ENCODE measurements around the gene TCTN3.

Gene TCTN3

GRCh38 chr10:95706990-95707389 is 13.3 kb upstream of the TCTN3 start:
- no peak overlapping the region for H3K4me3 ChIP-seq (ENCODE audit: insufficient read length, low read depth)
- TF ChIP-seq ZNF274 (IDR thresholded peaks at IDR 0.05; ENCODE audit: low read depth, low read length) = no peak
- TF ChIP-seq SUZ12 (IDR thresholded peaks at IDR 0.05; ENCODE audit: extremely low read depth, insufficient read depth, insufficient read length) = no peak

GRCh38 chr10:95706573-95706972 is 12.8 kb upstream of the TCTN3 start:
- no peak for TF ChIP-seq YY1 (IDR thresholded peaks at IDR 0.05; ENCODE audit: insufficient read depth, insufficient read length)
- TF ChIP-seq ZNF274 (IDR thresholded peaks at IDR 0.05; ENCODE audit: low read depth, low read length) = no peak
- no peak for TF ChIP-seq SUZ12 (IDR thresholded peaks at IDR 0.05; ENCODE audit: extremely low read depth, insufficient read depth, insufficient read length)
- Histone ChIP-seq H3K27me3 (ENCODE audit: insufficient read depth, insufficient read length) (no peaks in the 10 kb centered on the region), H3K4me3 (ENCODE audit: insufficient read length, low read depth) (no peak overlapping the region), H3K36me3 (ENCODE audit: insufficient read depth, insufficient read length, low read length) (no peaks in the 10 kb centered on the region), H3K4me1 (ENCODE audit: insufficient read depth, insufficient read length) (no peaks in the 10 kb centered on the region), H3K9me3 (ENCODE audit: insufficient read depth, low read length) (peaks cover 16% of the 10 kb centered on the region; the same call in 1 of the 2 replicates), H3K9ac (ENCODE audit: insufficient read length, low read depth) (no peak overlapping the region)
- no peak for DNase-seq (ENCODE audit: low read depth, low spot score)

More at GRCh38 chr10:95706990-95707389, 13.3 kb upstream of the TCTN3 start:
- Histone ChIP-seq H3K4me1 (ENCODE audit: insufficient read depth, insufficient read length) (no peaks in the 10 kb centered on the region), H3K9me3 (ENCODE audit: insufficient read depth, low read length) (peaks cover 16% of the 10 kb centered on the region; the same call in 1 of the 2 replicates), H3K36me3 (ENCODE audit: insufficient read depth, insufficient read length, low read length) (no peaks in the 10 kb centered on the region), H3K9ac (ENCODE audit: insufficient read length, low read depth) (no peak overlapping the region), H3K27me3 (ENCODE audit: insufficient read depth, insufficient read length) (no peaks in the 10 kb centered on the region)
- DNase-seq (ENCODE audit: low read depth, low spot score) = no peak

GRCh38 chr10:95698415-95698814 is 4.7 kb upstream of the TCTN3 start:
- TF ChIP-seq SUZ12 (IDR thresholded peaks at IDR 0.05; ENCODE audit: extremely low read depth, insufficient read depth, insufficient read length) (no peak), ZNF274 (IDR thresholded peaks at IDR 0.05; ENCODE audit: low read depth, low read length) (no peak), YY1 (IDR thresholded peaks at IDR 0.05; ENCODE audit: insufficient read depth, insufficient read length) (no peak)
- Histone ChIP-seq H3K36me3 (ENCODE audit: insufficient read depth, insufficient read length, low read length) (no peaks in the 10 kb centered on the region), H3K27me3 (ENCODE audit: insufficient read depth, insufficient read length) (no peaks in the 10 kb centered on the region), H3K4me3 (ENCODE audit: insufficient read length, low read depth) (no peak overlapping the region), H3K9ac (ENCODE audit: insufficient read length, low read depth) (no peak overlapping the region), H3K4me1 (ENCODE audit: insufficient read depth, insufficient read length) (no peaks in the 10 kb centered on the region), H3K9me3 (ENCODE audit: insufficient read depth, low read length) (peaks cover 12% of the 10 kb centered on the region; the same call in 1 of the 2 replicates)
- no peak for DNase-seq (ENCODE audit: low read depth, low spot score)

GRCh38 chr10:95697429-95697828 is 3.7 kb upstream of the TCTN3 start:
- Histone ChIP-seq H3K36me3 (ENCODE audit: insufficient read depth, insufficient read length, low read length) (peaks cover 3% of the 10 kb centered on the region), H3K4me1 (ENCODE audit: insufficient read depth, insufficient read length) (no peaks in the 10 kb centered on the region), H3K9me3 (ENCODE audit: insufficient read depth, low read length) (peaks cover 12% of the 10 kb centered on the region; the same call in 1 of the 2 replicates), H3K27me3 (ENCODE audit: insufficient read depth, insufficient read length) (no peaks in the 10 kb centered on the region), H3K4me3 (ENCODE audit: insufficient read length, low read depth) (no peak overlapping the region), H3K9ac (ENCODE audit: insufficient read length, low read depth) (no peak overlapping the region)
- DNase-seq (ENCODE audit: low read depth, low spot score) = no peak
- no peak for TF ChIP-seq ZNF274 (IDR thresholded peaks at IDR 0.05; ENCODE audit: low read depth, low read length)
- no peak for TF ChIP-seq SUZ12 (IDR thresholded peaks at IDR 0.05; ENCODE audit: extremely low read depth, insufficient read depth, insufficient read length)
- TF ChIP-seq YY1 (IDR thresholded peaks at IDR 0.05; ENCODE audit: insufficient read depth, insufficient read length) = no peak

- no peak for DNase-seq (ENCODE audit: low read depth, low spot score)
- TF ChIP-seq YY1 (IDR thresholded peaks at IDR 0.05; ENCODE audit: insufficient read depth, insufficient read length) (no peak), SUZ12 (IDR thresholded peaks at IDR 0.05; ENCODE audit: extremely low read depth, insufficient read depth, insufficient read length) (no peak), ZNF274 (IDR thresholded peaks at IDR 0.05; ENCODE audit: low read depth, low read length) (no peak)
- peaks cover 12% of the 10 kb centered on the region; the same call in 1 of the 2 replicates for H3K9me3 ChIP-seq (ENCODE audit: insufficient read depth, low read length)
- H3K9ac ChIP-seq (ENCODE audit: insufficient read length, low read depth) = no peak overlapping the region
- peaks cover 28% of the 10 kb centered on the region for H3K36me3 ChIP-seq (ENCODE audit: insufficient read depth, insufficient read length, low read length)
- H3K4me1 ChIP-seq (ENCODE audit: insufficient read depth, insufficient read length) = no peaks in the 10 kb centered on the region
- H3K4me3 ChIP-seq (ENCODE audit: insufficient read length, low read depth) = no peak overlapping the region
- H3K27me3 ChIP-seq (ENCODE audit: insufficient read depth, insufficient read length) = no peaks in the 10 kb centered on the region
These were observed 938 bp upstream of the TCTN3 start for GRCh38 chr10:95694665-95695064.

- TF ChIP-seq ZNF274 (IDR thresholded peaks at IDR 0.05; ENCODE audit: low read depth, low read length) = no peak
- no peak for TF ChIP-seq YY1 (IDR thresholded peaks at IDR 0.05; ENCODE audit: insufficient read depth, insufficient read length)
- TF ChIP-seq SUZ12 (IDR thresholded peaks at IDR 0.05; ENCODE audit: extremely low read depth, insufficient read depth, insufficient read length) = no peak
- H3K4me3 ChIP-seq (ENCODE audit: insufficient read length, low read depth) = peak overlapping the region; percentile 97
- H3K4me1 ChIP-seq (ENCODE audit: insufficient read depth, insufficient read length) = no peaks in the 10 kb centered on the region
- H3K27me3 ChIP-seq (ENCODE audit: insufficient read depth, insufficient read length) = no peaks in the 10 kb centered on the region
- H3K36me3 ChIP-seq (ENCODE audit: insufficient read depth, insufficient read length, low read length) = peaks cover 34% of the 10 kb centered on the region
- peaks cover 3% of the 10 kb centered on the region; the same call in 1 of the 2 replicates for H3K9me3 ChIP-seq (ENCODE audit: insufficient read depth, low read length)
- peak overlapping the region; percentile 95 for H3K9ac ChIP-seq (ENCODE audit: insufficient read length, low read depth)
- no peak for DNase-seq (ENCODE audit: low read depth, low spot score)
These were observed 558 bp downstream of the TCTN3 start for GRCh38 chr10:95693071-95693667.

GRCh38 chr10:95691281-95691680 is 2.4 kb downstream of the TCTN3 start:
- TF ChIP-seq ZNF274 (IDR thresholded peaks at IDR 0.05; ENCODE audit: low read depth, low read length) = no peak
- TF ChIP-seq SUZ12 (IDR thresholded peaks at IDR 0.05; ENCODE audit: extremely low read depth, insufficient read depth, insufficient read length) = no peak
- no peak for TF ChIP-seq YY1 (IDR thresholded peaks at IDR 0.05; ENCODE audit: insufficient read depth, insufficient read length)
- no peak overlapping the region for H3K4me3 ChIP-seq (ENCODE audit: insufficient read length, low read depth)
- no peaks in the 10 kb centered on the region for H3K27me3 ChIP-seq (ENCODE audit: insufficient read depth, insufficient read length)
- H3K4me1 ChIP-seq (ENCODE audit: insufficient read depth, insufficient read length) = no peaks in the 10 kb centered on the region
- no peak for DNase-seq (ENCODE audit: low read depth, low spot score)
- peaks cover 46% of the 10 kb centered on the region for H3K36me3 ChIP-seq (ENCODE audit: insufficient read depth, insufficient read length, low read length)
- H3K9me3 ChIP-seq (ENCODE audit: insufficient read depth, low read length) = no peaks in the 10 kb centered on the region
- H3K9ac ChIP-seq (ENCODE audit: insufficient read length, low read depth) = no peak overlapping the region
